ENCODE results near the gene CDK19.

DNA sequence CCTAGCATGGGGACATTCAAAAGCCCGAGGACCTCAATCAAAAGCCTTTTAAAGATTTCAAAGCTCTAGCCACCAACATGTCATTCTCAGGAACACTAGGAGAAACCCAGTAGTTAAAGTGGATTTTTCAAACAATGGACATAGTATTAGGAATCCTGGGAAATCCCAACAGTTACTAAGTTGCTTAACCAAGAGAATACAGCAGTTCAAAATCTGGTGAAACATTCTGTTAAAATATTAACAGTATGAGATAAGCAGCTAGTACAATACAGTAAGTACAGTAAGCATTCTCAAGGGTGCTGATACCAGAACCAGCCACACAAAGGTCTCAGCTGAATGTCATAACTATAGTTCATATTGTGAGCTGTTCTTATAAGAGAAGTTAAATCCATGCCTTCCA, 68.6 kb downstream of the CDK19 start:
- TF ChIP-seq FOS (IDR thresholded peaks at IDR 0.05; ENCODE audit: low read depth, low read length), result no peak
- no peak for TF ChIP-seq MXI1 (IDR thresholded peaks at IDR 0.05; ENCODE audit: borderline replicate concordance, low read depth, low read length)
- TF ChIP-seq, protein P1, sequence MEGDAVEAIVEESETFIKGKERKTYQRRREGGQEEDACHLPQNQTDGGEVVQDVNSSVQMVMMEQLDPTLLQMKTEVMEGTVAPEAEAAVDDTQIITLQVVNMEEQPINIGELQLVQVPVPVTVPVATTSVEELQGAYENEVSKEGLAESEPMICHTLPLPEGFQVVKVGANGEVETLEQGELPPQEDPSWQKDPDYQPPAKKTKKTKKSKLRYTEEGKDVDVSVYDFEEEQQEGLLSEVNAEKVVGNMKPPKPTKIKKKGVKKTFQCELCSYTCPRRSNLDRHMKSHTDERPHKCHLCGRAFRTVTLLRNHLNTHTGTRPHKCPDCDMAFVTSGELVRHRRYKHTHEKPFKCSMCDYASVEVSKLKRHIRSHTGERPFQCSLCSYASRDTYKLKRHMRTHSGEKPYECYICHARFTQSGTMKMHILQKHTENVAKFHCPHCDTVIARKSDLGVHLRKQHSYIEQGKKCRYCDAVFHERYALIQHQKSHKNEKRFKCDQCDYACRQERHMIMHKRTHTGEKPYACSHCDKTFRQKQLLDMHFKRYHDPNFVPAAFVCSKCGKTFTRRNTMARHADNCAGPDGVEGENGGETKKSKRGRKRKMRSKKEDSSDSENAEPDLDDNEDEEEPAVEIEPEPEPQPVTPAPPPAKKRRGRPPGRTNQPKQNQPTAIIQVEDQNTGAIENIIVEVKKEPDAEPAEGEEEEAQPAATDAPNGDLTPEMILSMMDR (conservative IDR thresholded peaks at IDR 0.05; ENCODE audit: low read depth, low read length), result no peak
- no peak for TF ChIP-seq RAD21 (IDR thresholded peaks at IDR 0.05; ENCODE audit: low read length)
- no peak for TF ChIP-seq POLR2A (IDR thresholded peaks at IDR 0.05; ENCODE audit: low read depth, low read length)
- no peak for TF ChIP-seq BHLHE40 (IDR thresholded peaks at IDR 0.05; ENCODE audit: low read depth, low read length)
- no peak for TF ChIP-seq USF2 (IDR thresholded peaks at IDR 0.05; ENCODE audit: low read depth, low read length)
- no peak for TF ChIP-seq CEBPB (IDR thresholded peaks at IDR 0.05; ENCODE audit: low read depth, low read length)
- TF ChIP-seq RFX5 (IDR thresholded peaks at IDR 0.05; ENCODE audit: low read depth, low read length), result no peak
- no peak for TF ChIP-seq RCOR1 (IDR thresholded peaks at IDR 0.05; ENCODE audit: insufficient replicate concordance, low read length)
- no peak for TF ChIP-seq MAZ (IDR thresholded peaks at IDR 0.05; ENCODE audit: borderline replicate concordance, low read depth, low read length)
- TF ChIP-seq, protein P2, sequence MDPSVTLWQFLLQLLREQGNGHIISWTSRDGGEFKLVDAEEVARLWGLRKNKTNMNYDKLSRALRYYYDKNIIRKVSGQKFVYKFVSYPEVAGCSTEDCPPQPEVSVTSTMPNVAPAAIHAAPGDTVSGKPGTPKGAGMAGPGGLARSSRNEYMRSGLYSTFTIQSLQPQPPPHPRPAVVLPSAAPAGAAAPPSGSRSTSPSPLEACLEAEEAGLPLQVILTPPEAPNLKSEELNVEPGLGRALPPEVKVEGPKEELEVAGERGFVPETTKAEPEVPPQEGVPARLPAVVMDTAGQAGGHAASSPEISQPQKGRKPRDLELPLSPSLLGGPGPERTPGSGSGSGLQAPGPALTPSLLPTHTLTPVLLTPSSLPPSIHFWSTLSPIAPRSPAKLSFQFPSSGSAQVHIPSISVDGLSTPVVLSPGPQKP (IDR thresholded peaks at IDR 0.05; ENCODE audit: borderline replicate concordance, low read depth, low read length), result no peak
- no peak for TF ChIP-seq MAFK (IDR thresholded peaks at IDR 0.05; ENCODE audit: low read depth, low read length)

Data from IMR-90 (cell line).